RWPE2 (cell line): ENCODE data around the gene BABAM2.

Experiments used
- ATAC-seq: fragments of 200-7000 bp; cut with Tn5 transposase; 3 replicates; pipeline ENCODE4 v1.9.1; 2021; ENCODE audit warnings: low read depth
- DNase-seq: peaks from one replicate; pipeline ENCODE4 v3.0.0-alpha.2; 2020; ENCODE audit warnings: low spot score
- H3K27ac ChIP-seq: fragments of 450-650 bp; 2 replicates; pipeline ENCODE4 v1.5.1; 2017; ENCODE audit warnings: mild to moderate bottlenecking; ENCODE audit not compliant: poor library complexity, severe bottlenecking
- H3K27me3 ChIP-seq: fragments of 250-450 bp; sonication (Bioruptor Pico); 2 replicates; pipeline ENCODE4 v1.5.1; 2021; ENCODE audit warnings: mild to moderate bottlenecking, moderate library complexity; ENCODE audit not compliant: insufficient read depth, poor library complexity, severe bottlenecking
- H3K36me3 ChIP-seq: fragments of 250-450 bp; sonication (Bioruptor Pico); 2 replicates; pipeline ENCODE4 v1.5.1; 2020; ENCODE audit warnings: low read depth, mild to moderate bottlenecking, moderate library complexity
- H3K4me1 ChIP-seq: fragments of 250-450 bp; sonication (Bioruptor Pico); 2 replicates; pipeline ENCODE4 v1.5.1; 2021; ENCODE audit warnings: mild to moderate bottlenecking, moderate library complexity; ENCODE audit not compliant: insufficient read depth, poor library complexity, severe bottlenecking
- H3K4me3 ChIP-seq: fragments of 250-450 bp; sonication (Bioruptor Pico); 2 replicates; pipeline ENCODE4 v1.5.1; 2021; ENCODE audit warnings: mild to moderate bottlenecking, moderate library complexity; ENCODE audit not compliant: severe bottlenecking
- H3K9me3 ChIP-seq: fragments of 250-450 bp; sonication (Bioruptor Pico); 2 replicates; pipeline ENCODE4 v1.5.1; 2021; ENCODE audit warnings: mild to moderate bottlenecking, moderate library complexity; ENCODE audit not compliant: severe bottlenecking
- TF ChIP-seq, protein P1 (sequence below): fragments of 450-650 bp; IDR thresholded peaks from one replicate; pipeline ENCODE4 v1.5.1; 2017; ENCODE audit warnings: mild to moderate bottlenecking, moderate library complexity; ENCODE audit not compliant: poor library complexity, severe bottlenecking

BABAM2 gene

DNA sequence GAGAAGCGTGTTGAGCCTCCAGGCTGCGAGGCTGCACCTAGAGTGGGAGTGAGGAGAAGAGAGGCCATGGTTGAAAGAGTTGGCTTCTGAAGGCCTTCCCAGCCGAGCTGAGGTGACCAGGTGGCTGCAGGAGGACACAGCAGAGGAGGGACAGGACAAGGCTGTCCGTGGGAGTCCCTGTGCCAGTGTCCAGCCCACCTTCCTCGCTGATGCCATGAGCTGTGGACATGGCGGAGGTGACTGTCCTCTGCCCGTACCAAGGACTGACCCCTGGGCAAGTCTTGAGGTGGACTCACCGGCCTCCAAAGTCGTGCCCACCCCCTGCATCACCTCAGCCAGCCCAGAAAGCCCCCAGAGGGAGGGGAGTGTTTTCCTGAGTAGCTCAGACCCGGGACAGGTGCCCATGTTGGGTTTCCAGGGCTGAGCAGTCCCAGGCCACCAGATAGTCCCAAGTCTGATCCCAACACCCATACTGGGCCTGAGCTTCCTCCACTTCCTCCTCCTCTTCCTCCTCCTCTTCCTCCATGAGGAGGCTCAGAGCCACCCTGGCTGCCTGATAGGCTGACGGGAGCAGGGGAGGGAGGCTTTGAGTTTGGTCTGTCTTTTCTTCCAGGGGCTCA lies 459.1 kb downstream of the BABAM2 start:
- H3K27ac ChIP-seq, result no peak overlapping the region
- H3K27me3 ChIP-seq, result no peaks in the 10 kb centered on the region
- TF ChIP-seq, protein P1, sequence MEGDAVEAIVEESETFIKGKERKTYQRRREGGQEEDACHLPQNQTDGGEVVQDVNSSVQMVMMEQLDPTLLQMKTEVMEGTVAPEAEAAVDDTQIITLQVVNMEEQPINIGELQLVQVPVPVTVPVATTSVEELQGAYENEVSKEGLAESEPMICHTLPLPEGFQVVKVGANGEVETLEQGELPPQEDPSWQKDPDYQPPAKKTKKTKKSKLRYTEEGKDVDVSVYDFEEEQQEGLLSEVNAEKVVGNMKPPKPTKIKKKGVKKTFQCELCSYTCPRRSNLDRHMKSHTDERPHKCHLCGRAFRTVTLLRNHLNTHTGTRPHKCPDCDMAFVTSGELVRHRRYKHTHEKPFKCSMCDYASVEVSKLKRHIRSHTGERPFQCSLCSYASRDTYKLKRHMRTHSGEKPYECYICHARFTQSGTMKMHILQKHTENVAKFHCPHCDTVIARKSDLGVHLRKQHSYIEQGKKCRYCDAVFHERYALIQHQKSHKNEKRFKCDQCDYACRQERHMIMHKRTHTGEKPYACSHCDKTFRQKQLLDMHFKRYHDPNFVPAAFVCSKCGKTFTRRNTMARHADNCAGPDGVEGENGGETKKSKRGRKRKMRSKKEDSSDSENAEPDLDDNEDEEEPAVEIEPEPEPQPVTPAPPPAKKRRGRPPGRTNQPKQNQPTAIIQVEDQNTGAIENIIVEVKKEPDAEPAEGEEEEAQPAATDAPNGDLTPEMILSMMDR, result no peak
- no peaks in the 10 kb centered on the region for H3K9me3 ChIP-seq
- H3K4me3 ChIP-seq, result no peak overlapping the region
- ATAC-seq (no peak), DNase-seq (no peak)
- no peaks in the 10 kb centered on the region for H3K36me3 ChIP-seq
- no peaks in the 10 kb centered on the region for H3K4me1 ChIP-seq

DNA sequence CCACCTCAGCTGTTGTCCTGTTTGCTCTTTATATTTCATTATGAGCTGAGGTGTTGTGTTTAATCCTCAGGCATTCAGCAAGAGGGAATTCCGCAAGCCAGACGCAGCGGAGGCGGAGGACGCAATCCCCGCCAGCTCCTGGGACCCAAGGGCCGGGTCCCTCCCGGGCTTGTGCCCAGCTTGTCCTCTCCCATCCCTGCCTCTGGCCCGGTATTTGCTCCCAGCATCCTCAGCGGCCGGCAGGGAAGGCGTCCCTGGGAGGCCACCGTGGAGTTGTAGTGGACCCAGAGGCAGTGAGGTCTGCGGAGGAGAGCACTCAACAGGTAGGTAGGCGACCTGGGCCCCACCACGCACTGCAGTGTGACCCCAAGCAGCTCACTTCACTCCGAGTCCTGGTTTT lies 459.7 kb downstream of the BABAM2 start:
- Histone ChIP-seq H3K36me3 (no peaks in the 10 kb centered on the region), H3K27me3 (no peaks in the 10 kb centered on the region), H3K27ac (no peak overlapping the region), H3K4me3 (no peak overlapping the region), H3K9me3 (no peaks in the 10 kb centered on the region), H3K4me1 (no peaks in the 10 kb centered on the region)
- DNase-seq, result no peak
- ATAC-seq, result no peak
- TF ChIP-seq, protein P1, result no peak

DNA sequence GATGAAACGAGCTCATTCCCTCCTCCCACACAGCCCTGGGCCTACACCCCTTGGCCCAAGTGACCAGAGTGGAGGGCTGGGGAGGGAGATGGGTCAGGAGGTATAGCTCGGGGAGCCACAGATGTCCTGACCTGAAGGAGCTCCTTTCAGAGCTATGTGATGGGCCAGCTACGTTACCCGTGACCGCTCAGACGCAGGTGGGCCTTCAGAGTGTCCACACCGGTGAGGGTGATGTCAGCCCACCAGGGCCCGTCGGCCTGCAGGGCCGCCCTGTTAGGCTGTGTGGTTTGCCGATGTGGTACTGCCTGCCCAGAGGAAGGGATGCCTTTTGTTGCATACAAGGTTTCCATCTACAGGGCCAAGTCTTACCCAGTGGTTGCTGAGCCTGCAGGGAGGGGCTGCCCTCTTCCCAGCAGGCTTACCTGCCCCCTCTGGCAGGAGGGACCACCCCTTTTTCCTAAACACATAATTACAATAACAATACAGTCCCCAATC lies 460.3 kb downstream of the BABAM2 start:
- no peaks in the 10 kb centered on the region for H3K4me1 ChIP-seq
- H3K27me3 ChIP-seq, result no peaks in the 10 kb centered on the region
- TF ChIP-seq, protein P1, result no peak
- no peak for ATAC-seq
- no peaks in the 10 kb centered on the region for H3K9me3 ChIP-seq
- no peaks in the 10 kb centered on the region for H3K36me3 ChIP-seq
- no peak overlapping the region for H3K4me3 ChIP-seq
- no peak overlapping the region for H3K27ac ChIP-seq
- no peak for DNase-seq

DNA sequence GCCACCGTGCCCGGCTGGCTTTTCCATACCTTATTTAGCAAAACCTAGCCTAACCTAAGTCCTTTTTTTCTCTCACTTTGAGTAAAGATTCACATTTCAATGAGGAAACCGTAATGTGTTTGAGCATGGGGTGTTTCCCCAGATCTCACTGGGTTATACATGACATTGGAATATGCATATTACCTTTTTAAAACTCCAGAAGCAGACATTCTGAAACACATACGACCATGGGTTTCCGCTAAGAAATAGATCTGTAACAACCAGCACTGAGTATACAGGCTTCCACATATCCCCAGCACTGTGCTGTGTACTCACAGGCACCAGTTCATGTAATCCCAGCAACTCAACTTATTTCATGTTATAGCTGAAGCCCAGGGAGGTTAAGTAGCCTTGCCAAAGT lies 461.1 kb downstream of the BABAM2 start:
- H3K27ac ChIP-seq, result no peak overlapping the region
- H3K27me3 ChIP-seq, result no peaks in the 10 kb centered on the region
- H3K36me3 ChIP-seq, result no peaks in the 10 kb centered on the region
- H3K9me3 ChIP-seq, result no peaks in the 10 kb centered on the region
- ATAC-seq, result no peak
- H3K4me3 ChIP-seq, result no peak overlapping the region
- TF ChIP-seq, protein P1, result no peak
- DNase-seq, result no peak
- no peaks in the 10 kb centered on the region for H3K4me1 ChIP-seq

DNA sequence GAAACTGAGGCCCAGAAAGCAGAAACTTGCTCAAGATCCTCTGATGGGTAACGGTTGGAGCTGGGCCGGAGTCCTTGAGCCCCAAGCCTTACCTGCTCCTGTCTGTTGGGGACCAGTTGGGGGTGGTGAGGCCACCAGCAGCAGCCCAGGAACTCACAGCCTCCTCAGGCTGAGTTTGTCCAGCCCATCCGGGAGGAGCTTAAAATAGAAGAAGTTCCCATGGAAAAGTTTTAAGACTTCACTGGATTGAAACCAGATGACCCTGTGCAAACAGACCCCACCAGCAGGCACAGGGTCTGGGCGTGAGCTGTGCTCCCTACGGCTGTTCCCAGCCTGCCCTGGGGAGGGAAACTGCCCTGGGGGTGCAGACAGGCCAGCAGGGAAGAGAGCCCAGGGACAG lies 461.6 kb downstream of the BABAM2 start:
- no peaks in the 10 kb centered on the region for H3K4me1 ChIP-seq
- H3K36me3 ChIP-seq, result no peaks in the 10 kb centered on the region
- no peak for ATAC-seq
- no peak overlapping the region for H3K4me3 ChIP-seq
- no peaks in the 10 kb centered on the region for H3K27me3 ChIP-seq
- no peak for DNase-seq
- H3K9me3 ChIP-seq, result no peaks in the 10 kb centered on the region
- TF ChIP-seq, protein P1, result no peak
- H3K27ac ChIP-seq, result no peak overlapping the region
